Measurements from ENCODE around the gene HIP1R. TPM values are rescaled to one million over a fixed set of nuclear protein-coding genes. Genes with fewer than 3 reads are reported as not detected.

Gene HIP1R
- total and polyA plus RNA-seq, 2 of the 8 experiments (the other 6 are each of a cell fraction or from before 2014, with no cell fraction given): 11.2 to 14.5 TPM

- H3K56ac ChIP-seq (replicated peaks; ENCODE audit: insufficient read length, low read depth, low read length): no peak overlapping the region
- H2BK5ac ChIP-seq (ENCODE audit: low read depth, low read length): no peak overlapping the region
- peaks cover 3 to 18% (median 8%) of the 10 kb centered on the region in 4 experiments; a peak in 6 of 7 replicates for H3K4me1 ChIP-seq (replicated peaks in 1 of 4; ENCODE audit: control insufficient read depth in 3 of 4, insufficient read depth in 4 of 4, low read length in 3 of 4)
- FAIRE-seq (no peak), DNase-seq (ENCODE audit: low read depth in 1 of 2, low spot score in 2 of 2) (no peak)
- no peak overlapping the region for H3K4ac ChIP-seq (replicated peaks; ENCODE audit: insufficient read length, low read depth, low read length)
- no peak overlapping the region for H2AFZ ChIP-seq (ENCODE audit: low read length)
- 92% methylated on average over 8 of the region's 8 CpGs; no CpG with 5 or more reads in 1 of the 2 experiments for WGBS, 2 experiments (ENCODE audit: extremely low coverage in 1 of 2, insufficient coverage in 1 of 2, insufficient read length in 1 of 2, insufficient replicate concordance in 2 of 2, low coverage in 1 of 2, low lambda C conversion rate in 2 of 2, missing lambda C conversion rate in 1 of 2)
- no peak overlapping the region for H2AK5ac ChIP-seq (ENCODE audit: low read depth, low read length)
- H3K27ac ChIP-seq (ENCODE audit: low read depth, low read length): no peak overlapping the region
- H3K79me2 ChIP-seq (ENCODE audit: control insufficient read depth in 1 of 2, insufficient read depth in 2 of 2, low read length in 2 of 2): peaks cover 0 to 50% of the 10 kb centered on the region in 2 experiments; a peak in 3 of 4 replicates
- H3K79me1 ChIP-seq (ENCODE audit: low read depth, low read length): peaks cover 5% of the 10 kb centered on the region; the same call in 1 of the 2 replicates
- H3K9me3 ChIP-seq (ENCODE audit: insufficient read depth in 2 of 2, low read depth in 1 of 2, low read length in 1 of 2): no peaks in the 10 kb centered on the region
- H3K23ac ChIP-seq (ENCODE audit: insufficient read length): no peak overlapping the region
- no peak overlapping the region for H3K18ac ChIP-seq (ENCODE audit: extremely low read depth, low read length)
- no peak overlapping the region for H2BK120ac ChIP-seq (replicated peaks; ENCODE audit: low read depth, low read length)
- H3K36me3 ChIP-seq (ENCODE audit: control insufficient read depth in 2 of 4, insufficient read depth in 4 of 4, low read length in 3 of 4): no peaks in the 10 kb centered on the region
- peaks cover 0 to 5% (median 0%) of the 10 kb centered on the region in 4 experiments; a peak in 3 of 7 replicates for H3K27me3 ChIP-seq (replicated peaks in 1 of 4; ENCODE audit: control insufficient read depth in 3 of 4, extremely low read depth in 1 of 4, insufficient read depth in 3 of 4, low read length in 3 of 4)
- H2BK12ac ChIP-seq (ENCODE audit: low read depth, low read length): no peak overlapping the region
- no peak overlapping the region for H2BK15ac ChIP-seq (ENCODE audit: low read length)
- peaks cover 9 to 25% of the 10 kb centered on the region in 2 experiments for H4K20me1 ChIP-seq (replicated peaks in 1 of 2; ENCODE audit: control insufficient read depth in 1 of 2, insufficient read depth in 2 of 2, low read length in 2 of 2)
- CTCF ChIA-PET (ENCODE audit: partially characterized antibody): interaction anchor here (0.7 to 2.3 kb wide), 8 partner anchors 12 to 573 kb away, joined by 3 to 8 read pairs (median 3); no protein-coding TSS in a partner anchor
- H3K23me2 ChIP-seq (ENCODE audit: low read depth, low read length): no peaks in the 10 kb centered on the region
- H4K5ac ChIP-seq (ENCODE audit: insufficient read length, low read depth, low read length): no peak overlapping the region
- H3K4me2 ChIP-seq (ENCODE audit: insufficient read depth in 1 of 2, low read depth in 2 of 2, low read length in 2 of 2): no peak overlapping the region
- H4K8ac ChIP-seq (ENCODE audit: extremely low read depth, insufficient read depth, low read length): no peak overlapping the region
- H3K9ac ChIP-seq (replicated peaks in 1 of 4; ENCODE audit: extremely low read depth in 1 of 4, low read depth in 3 of 4, low read length in 3 of 4): no peak overlapping the region
- no peak overlapping the region for H2BK20ac ChIP-seq (ENCODE audit: low read length)
- POLR2A ChIA-PET (ENCODE audit: partially characterized antibody): interaction anchor here (1.0 to 1.7 kb wide), 2 partner anchors 9 to 14 kb away, joined by 3 to 5 read pairs; no protein-coding TSS in a partner anchor
- H4K91ac ChIP-seq (replicated peaks; ENCODE audit: insufficient read length, low read length): no peak overlapping the region
- no peak overlapping the region for H3K4me3 ChIP-seq (ENCODE audit: extremely low read depth in 1 of 4, insufficient read depth in 2 of 4, low read depth in 3 of 4, low read length in 4 of 4)
- no peak overlapping the region for H3K14ac ChIP-seq (ENCODE audit: insufficient read length)
- no peak for TF ChIP-seq TAF7 (optimal IDR thresholded peaks at IDR 0.05; ENCODE audit: borderline replicate concordance, low read depth, low read length)
- no peak for TF ChIP-seq KDM5A (IDR thresholded peaks at IDR 0.05; ENCODE audit: low read length)
- TF ChIP-seq PHF8 (conservative IDR thresholded peaks at IDR 0.05; ENCODE audit: low read depth, low read length): no peak
- no peak for TF ChIP-seq RNF2 (IDR thresholded peaks at IDR 0.05; ENCODE audit: borderline replicate concordance, low read depth, low read length, missing control alignments, poor library complexity, severe bottlenecking)
- no peak for TF ChIP-seq ZNF274 (IDR thresholded peaks at IDR 0.05; ENCODE audit: borderline replicate concordance, extremely low read depth, low read length)
- no peak for TF ChIP-seq SIRT6 (IDR thresholded peaks at IDR 0.05; ENCODE audit: low read length)
- no peak for TF ChIP-seq CREB1 (IDR thresholded peaks at IDR 0.05)
- no peak for TF ChIP-seq KDM1A (IDR thresholded peaks at IDR 0.05; ENCODE audit: borderline replicate concordance, low read length)
- no peak for TF ChIP-seq RFX5 (IDR thresholded peaks at IDR 0.05; ENCODE audit: borderline replicate concordance, low read depth, low read length)
- TF ChIP-seq CTCF (IDR thresholded peaks at IDR 0.05; ENCODE audit: control extremely low read depth in 1 of 3, insufficient read depth in 1 of 3, low read depth in 1 of 3, low read length in 3 of 3): no peak
- TF ChIP-seq POLR2A (IDR thresholded peaks at IDR 0.05; ENCODE audit: control extremely low read depth in 1 of 2, low read depth in 2 of 2, low read length in 2 of 2): no peak
These were observed 50.9 kb downstream of the HIP1R start for GRCh38 chr12:122886161-122886560.
